ENCODE measurements around the gene MEN1. TPM values are rescaled to one million over a fixed set of nuclear protein-coding genes. Genes with fewer than 3 reads are reported as not detected.

MEN1 gene
- total and polyA plus RNA-seq, 2 of the 13 experiments (the other 11 are each of a cell fraction or from before 2014, with no cell fraction given) = 20.5 to 27.3 TPM

DNA sequence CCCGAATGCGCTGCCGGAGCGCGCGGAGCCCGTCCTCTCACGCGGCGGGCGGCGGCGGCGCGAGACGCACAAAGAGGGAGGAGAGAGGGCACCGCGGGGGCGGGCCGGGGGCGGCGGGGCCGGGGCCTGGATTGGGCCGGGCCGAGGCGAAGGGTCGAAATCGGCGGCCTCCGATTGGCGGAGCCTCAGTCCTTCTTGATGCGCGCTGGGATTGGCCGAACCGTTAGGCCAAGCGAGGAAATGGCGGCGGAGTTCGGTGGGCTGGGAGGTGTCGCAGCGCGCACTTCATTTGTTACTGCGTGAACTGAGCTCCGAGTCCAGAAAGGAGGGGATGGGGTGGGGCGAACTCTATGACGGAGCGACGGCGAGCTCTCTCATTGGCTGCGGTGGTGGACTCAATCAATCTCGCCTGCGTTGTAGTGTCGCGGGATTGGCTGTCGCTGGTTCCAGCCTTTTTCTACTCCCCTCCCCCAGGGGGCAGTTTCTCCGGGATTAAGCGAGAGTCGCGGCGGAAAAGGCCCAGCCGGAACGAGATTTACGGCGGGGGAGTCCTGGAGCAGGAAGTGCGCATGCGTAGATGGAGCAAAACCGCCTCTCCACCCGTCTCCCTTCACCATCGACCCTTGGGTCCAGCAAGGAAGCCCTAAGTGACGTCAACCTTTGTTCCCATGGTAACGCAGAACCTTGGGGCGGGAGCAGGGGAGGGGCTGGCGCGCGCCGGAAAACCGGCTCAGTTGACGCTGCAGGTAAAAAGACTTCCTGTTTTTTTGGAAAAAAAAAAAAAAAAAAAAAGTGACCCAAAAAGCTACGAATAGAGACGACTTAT lies 31.7 kb downstream of the MEN1 start, which contains the start of gene SF1 (continued):
- TF ChIP-seq ZNF83 (CRISPR knock-in tag; IDR thresholded peaks at IDR 0.05; ENCODE audit: borderline replicate concordance) = no peak
- TF ChIP-seq ZNF660 (CRISPR knock-in tag; IDR thresholded peaks at IDR 0.05; ENCODE audit: borderline replicate concordance, low read depth) = no peak
- TF ChIP-seq RAD51 (IDR thresholded peaks at IDR 0.05; ENCODE audit: borderline replicate concordance) = no peak
- no peak for TF ChIP-seq ZNF619 (CRISPR knock-in tag; IDR thresholded peaks at IDR 0.05)
- TF ChIP-seq HOXA3 (CRISPR knock-in tag; IDR thresholded peaks at IDR 0.05) = peak; percentile 97
- TF ChIP-seq RBM22 (optimal IDR thresholded peaks at IDR 0.05; ENCODE audit: low read length) = peak; percentile 30
- TF ChIP-seq SMYD3 (CRISPR knock-in tag; IDR thresholded peaks at IDR 0.05) = no peak
- TF ChIP-seq, protein P1, sequence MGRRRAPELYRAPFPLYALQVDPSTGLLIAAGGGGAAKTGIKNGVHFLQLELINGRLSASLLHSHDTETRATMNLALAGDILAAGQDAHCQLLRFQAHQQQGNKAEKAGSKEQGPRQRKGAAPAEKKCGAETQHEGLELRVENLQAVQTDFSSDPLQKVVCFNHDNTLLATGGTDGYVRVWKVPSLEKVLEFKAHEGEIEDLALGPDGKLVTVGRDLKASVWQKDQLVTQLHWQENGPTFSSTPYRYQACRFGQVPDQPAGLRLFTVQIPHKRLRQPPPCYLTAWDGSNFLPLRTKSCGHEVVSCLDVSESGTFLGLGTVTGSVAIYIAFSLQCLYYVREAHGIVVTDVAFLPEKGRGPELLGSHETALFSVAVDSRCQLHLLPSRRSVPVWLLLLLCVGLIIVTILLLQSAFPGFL (CRISPR knock-in tag; IDR thresholded peaks at IDR 0.05) = no peak
- TF ChIP-seq KLF11 (CRISPR knock-in tag; IDR thresholded peaks at IDR 0.05) = no peak
- TF ChIP-seq GATAD1 (CRISPR knock-in tag; IDR thresholded peaks at IDR 0.05) = peak; percentile 63
- TF ChIP-seq, protein P2, sequence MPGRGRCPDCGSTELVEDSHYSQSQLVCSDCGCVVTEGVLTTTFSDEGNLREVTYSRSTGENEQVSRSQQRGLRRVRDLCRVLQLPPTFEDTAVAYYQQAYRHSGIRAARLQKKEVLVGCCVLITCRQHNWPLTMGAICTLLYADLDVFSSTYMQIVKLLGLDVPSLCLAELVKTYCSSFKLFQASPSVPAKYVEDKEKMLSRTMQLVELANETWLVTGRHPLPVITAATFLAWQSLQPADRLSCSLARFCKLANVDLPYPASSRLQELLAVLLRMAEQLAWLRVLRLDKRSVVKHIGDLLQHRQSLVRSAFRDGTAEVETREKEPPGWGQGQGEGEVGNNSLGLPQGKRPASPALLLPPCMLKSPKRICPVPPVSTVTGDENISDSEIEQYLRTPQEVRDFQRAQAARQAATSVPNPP (CRISPR knock-in tag; IDR thresholded peaks at IDR 0.05) = no peak
- TF ChIP-seq ZFX (CRISPR knock-in tag; IDR thresholded peaks at IDR 0.05; ENCODE audit: low read depth) = peak; percentile 86
- TF ChIP-seq NCOA5 (CRISPR knock-in tag; IDR thresholded peaks at IDR 0.05) = no peak
- TF ChIP-seq, protein P3, sequence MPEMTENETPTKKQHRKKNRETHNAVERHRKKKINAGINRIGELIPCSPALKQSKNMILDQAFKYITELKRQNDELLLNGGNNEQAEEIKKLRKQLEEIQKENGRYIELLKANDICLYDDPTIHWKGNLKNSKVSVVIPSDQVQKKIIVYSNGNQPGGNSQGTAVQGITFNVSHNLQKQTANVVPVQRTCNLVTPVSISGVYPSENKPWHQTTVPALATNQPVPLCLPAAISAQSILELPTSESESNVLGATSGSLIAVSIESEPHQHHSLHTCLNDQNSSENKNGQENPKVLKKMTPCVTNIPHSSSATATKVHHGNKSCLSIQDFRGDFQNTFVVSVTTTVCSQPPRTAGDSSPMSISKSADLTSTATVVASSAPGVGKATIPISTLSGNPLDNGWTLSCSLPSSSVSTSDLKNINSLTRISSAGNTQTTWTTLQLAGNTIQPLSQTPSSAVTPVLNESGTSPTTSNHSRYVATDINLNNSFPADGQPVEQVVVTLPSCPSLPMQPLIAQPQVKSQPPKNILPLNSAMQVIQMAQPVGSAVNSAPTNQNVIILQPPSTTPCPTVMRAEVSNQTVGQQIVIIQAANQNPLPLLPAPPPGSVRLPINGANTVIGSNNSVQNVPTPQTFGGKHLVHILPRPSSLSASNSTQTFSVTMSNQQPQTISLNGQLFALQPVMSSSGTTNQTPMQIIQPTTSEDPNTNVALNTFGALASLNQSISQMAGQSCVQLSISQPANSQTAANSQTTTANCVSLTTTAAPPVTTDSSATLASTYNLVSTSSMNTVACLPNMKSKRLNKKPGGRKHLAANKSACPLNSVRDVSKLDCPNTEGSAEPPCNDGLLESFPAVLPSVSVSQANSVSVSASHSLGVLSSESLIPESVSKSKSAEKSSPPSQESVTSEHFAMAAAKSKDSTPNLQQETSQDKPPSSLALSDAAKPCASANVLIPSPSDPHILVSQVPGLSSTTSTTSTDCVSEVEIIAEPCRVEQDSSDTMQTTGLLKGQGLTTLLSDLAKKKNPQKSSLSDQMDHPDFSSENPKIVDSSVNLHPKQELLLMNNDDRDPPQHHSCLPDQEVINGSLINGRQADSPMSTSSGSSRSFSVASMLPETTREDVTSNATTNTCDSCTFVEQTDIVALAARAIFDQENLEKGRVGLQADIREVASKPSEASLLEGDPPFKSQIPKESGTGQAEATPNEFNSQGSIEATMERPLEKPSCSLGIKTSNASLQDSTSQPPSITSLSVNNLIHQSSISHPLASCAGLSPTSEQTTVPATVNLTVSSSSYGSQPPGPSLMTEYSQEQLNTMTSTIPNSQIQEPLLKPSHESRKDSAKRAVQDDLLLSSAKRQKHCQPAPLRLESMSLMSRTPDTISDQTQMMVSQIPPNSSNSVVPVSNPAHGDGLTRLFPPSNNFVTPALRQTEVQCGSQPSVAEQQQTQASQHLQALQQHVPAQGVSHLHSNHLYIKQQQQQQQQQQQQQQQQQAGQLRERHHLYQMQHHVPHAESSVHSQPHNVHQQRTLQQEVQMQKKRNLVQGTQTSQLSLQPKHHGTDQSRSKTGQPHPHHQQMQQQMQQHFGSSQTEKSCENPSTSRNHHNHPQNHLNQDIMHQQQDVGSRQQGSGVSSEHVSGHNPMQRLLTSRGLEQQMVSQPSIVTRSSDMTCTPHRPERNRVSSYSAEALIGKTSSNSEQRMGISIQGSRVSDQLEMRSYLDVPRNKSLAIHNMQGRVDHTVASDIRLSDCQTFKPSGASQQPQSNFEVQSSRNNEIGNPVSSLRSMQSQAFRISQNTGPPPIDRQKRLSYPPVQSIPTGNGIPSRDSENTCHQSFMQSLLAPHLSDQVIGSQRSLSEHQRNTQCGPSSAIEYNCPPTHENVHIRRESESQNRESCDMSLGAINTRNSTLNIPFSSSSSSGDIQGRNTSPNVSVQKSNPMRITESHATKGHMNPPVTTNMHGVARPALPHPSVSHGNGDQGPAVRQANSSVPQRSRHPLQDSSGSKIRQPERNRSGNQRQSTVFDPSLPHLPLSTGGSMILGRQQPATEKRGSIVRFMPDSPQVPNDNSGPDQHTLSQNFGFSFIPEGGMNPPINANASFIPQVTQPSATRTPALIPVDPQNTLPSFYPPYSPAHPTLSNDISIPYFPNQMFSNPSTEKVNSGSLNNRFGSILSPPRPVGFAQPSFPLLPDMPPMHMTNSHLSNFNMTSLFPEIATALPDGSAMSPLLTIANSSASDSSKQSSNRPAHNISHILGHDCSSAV (CRISPR knock-in tag; IDR thresholded peaks at IDR 0.05; ENCODE audit: borderline replicate concordance) = no peak
- peak; percentile 46; the same call in 1 of the 2 replicates for TF ChIP-seq NAIF1 (CRISPR knock-in tag; IDR thresholded peaks at IDR 0.05; ENCODE audit: borderline replicate concordance)
- no peak for TF ChIP-seq PHB2 (IDR thresholded peaks at IDR 0.05; ENCODE audit: partially characterized antibody)
- no peak for TF ChIP-seq ZNF749 (CRISPR knock-in tag; IDR thresholded peaks at IDR 0.05; ENCODE audit: borderline replicate concordance)
- TF ChIP-seq, protein P4, sequence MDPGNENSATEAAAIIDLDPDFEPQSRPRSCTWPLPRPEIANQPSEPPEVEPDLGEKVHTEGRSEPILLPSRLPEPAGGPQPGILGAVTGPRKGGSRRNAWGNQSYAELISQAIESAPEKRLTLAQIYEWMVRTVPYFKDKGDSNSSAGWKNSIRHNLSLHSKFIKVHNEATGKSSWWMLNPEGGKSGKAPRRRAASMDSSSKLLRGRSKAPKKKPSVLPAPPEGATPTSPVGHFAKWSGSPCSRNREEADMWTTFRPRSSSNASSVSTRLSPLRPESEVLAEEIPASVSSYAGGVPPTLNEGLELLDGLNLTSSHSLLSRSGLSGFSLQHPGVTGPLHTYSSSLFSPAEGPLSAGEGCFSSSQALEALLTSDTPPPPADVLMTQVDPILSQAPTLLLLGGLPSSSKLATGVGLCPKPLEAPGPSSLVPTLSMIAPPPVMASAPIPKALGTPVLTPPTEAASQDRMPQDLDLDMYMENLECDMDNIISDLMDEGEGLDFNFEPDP (CRISPR knock-in tag; conservative IDR thresholded peaks at IDR 0.05) = no peak
- peak; percentile 95 to 97 for TF ChIP-seq POLR2A (IDR thresholded peaks at IDR 0.05; ENCODE audit: insufficient read depth in 1 of 2, low read depth in 2 of 2, low read length in 2 of 2)

Data from HepG2 (cell line).